NCI-H2029 treated with DMSO at 0.1 percent for 48 hours (cell line): ENCODE measurements around the gene CYSRT1.

Source experiments
- DNase-seq: peaks from one replicate; lab custom pipeline; 2025; lab: John Stamatoyannopoulos, UW

CYSRT1 gene

GRCh38 chr9:137271696-137272076, 46.7 kb downstream of the CYSRT1 start:
- DNase-seq, result no peak

DNA sequence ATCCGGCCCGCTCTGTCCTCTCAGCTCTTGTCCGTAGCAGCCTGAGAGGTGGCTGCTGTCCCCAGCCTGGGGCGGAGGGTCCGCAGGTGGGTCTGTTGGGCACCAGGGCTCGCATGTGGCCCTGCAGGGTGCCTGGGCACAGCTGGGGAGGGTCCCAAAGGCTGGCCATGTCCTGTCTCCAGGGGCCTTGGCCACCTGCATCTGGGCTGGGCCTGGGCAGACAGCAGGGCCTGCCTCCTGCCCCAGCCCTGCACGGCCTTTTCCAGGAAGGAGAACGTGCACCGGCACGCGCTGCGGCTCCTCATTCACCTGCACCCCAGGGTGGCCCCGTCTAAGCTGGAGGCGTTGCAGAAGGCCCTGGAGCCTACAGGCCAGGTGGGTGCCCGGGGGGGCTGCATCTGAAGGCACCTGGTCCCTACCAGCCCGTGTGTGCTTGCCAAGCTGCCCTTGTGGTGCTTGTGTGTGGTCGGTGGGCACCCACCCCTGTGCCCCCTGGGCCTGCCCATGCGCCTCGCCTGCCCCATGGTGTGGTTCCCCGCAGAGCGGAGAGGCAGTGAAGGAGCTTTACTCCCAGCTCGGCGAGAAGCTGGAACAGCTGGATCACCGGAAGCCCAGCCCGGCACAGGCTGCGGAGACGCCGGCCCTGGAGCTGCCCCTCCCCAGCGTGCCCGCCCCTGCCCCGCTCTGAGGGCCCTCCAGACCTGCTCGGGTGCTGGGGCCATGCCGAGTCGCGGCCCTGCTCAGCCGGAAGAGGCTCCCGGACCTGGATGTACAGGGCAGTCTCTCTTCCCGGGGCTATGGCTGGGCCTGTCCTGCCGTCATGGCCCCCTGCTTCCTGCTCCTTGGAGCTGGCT, 47.5 kb downstream of the CYSRT1 start:
- no peak for DNase-seq

- no peak for DNase-seq
These were observed 48.1 kb downstream of the CYSRT1 start for GRCh38 chr9:137273095-137273490.

GRCh38 chr9:137273611-137274320, 48.8 kb downstream of the CYSRT1 start:
- DNase-seq, result no peak

GRCh38 chr9:137275203-137275587, 50.2 kb downstream of the CYSRT1 start:
- no peak for DNase-seq
